Skeletal muscle satellite cell (primary cell): Measurements from ENCODE around the gene THAP5.

ENCODE experiments used
- H3K27me3 ChIP-seq: 2 replicates; pipeline ENCODE4 v1.7.0; 2013; ENCODE audit warnings: low read length; ENCODE audit not compliant: control insufficient read depth, insufficient read depth
- H3K36me3 ChIP-seq: 2 replicates; pipeline ENCODE4 v1.7.0; 2013; ENCODE audit warnings: mild to moderate bottlenecking, control low read depth, low read length; ENCODE audit not compliant: insufficient read depth
- H3K4me1 ChIP-seq: 2 replicates; pipeline ENCODE4 v1.7.0; 2013; ENCODE audit warnings: low read length; ENCODE audit not compliant: control insufficient read depth, insufficient read depth
- H3K4me2 ChIP-seq: 2 replicates; pipeline ENCODE4 v1.7.0; 2013; ENCODE audit warnings: mild to moderate bottlenecking, low read length
- H3K4me3 ChIP-seq: 2 replicates; pipeline ENCODE4 v1.7.0; 2013; ENCODE audit warnings: low read length
- H3K9ac ChIP-seq: 2 replicates; pipeline ENCODE4 v1.7.0; 2013; ENCODE audit warnings: mild to moderate bottlenecking, low read depth, low read length, moderate library complexity
- H3K9me3 ChIP-seq: replicated peaks from 2 replicates; pipeline ENCODE4 v1.7.0; 2013; ENCODE audit warnings: mild to moderate bottlenecking, control low read depth, low read length

THAP5 gene

DNA sequence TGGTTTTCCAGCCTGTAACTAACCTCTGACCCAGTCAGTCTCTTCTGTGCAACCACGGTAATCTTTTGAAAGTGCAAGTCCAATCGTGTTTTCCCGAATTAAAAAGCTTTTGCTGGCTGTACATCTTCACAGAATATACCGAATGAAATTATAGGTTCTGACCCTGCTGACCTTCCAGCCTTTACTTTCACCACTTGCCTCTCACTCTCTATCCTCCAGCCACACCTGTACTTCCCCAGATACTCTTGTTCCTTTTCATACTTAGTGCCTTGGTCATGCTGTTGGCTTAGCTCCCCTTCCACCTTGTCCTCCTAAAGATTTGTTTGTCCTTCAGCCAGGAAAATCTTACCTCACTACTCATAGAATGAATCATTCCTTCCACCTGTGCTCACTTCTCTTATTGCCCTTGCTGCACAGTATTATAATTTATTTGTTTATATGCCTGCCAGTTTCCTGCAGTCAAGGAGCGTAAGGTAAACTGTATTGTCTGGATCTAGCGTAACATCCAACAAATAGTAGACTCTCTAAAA, 41.3 kb downstream of the THAP5 start:
- Histone ChIP-seq H3K4me2 (no peak overlapping the region), H3K9me3 (no peaks in the 10 kb centered on the region), H3K36me3 (no peaks in the 10 kb centered on the region), H3K4me3 (no peak overlapping the region), H3K4me1 (peaks cover 18% of the 10 kb centered on the region), H3K27me3 (no peaks in the 10 kb centered on the region), H3K9ac (no peak overlapping the region)

DNA sequence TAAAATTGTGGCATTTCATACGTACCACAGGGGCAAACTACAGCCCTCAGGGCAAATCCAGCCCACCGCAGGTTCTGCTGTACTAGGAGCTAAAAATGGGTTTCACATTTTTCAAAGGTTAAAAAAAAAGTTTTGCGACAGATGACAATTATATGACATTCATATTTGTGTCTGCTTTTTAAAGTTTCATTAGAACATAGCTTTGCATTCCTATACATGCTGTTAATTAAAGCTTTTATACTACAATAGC, 42.8 kb downstream of the THAP5 start:
- Histone ChIP-seq H3K27me3 (no peaks in the 10 kb centered on the region), H3K9ac (peak overlapping the region; percentile 93), H3K36me3 (no peaks in the 10 kb centered on the region), H3K9me3 (no peaks in the 10 kb centered on the region), H3K4me1 (peaks cover 18% of the 10 kb centered on the region), H3K4me2 (peak overlapping the region; percentile 96), H3K4me3 (peak overlapping the region; percentile 89)

- Histone ChIP-seq H3K4me2 (peak within 1 kb of the TSS; percentile 96), H3K9me3 (no peaks in the 10 kb centered on the region), H3K4me3 (peak within 1 kb of the TSS; percentile 89), H3K27me3 (no peaks in the 10 kb centered on the region), H3K4me1 (peaks cover 18% of the 10 kb centered on the region), H3K36me3 (no peaks in the 10 kb centered on the region), H3K9ac (peak within 1 kb of the TSS; percentile 93)
Measured at GRCh38 chr7:108525985-108526767, 43.3 kb downstream of the THAP5 start, which contains the start of gene PNPLA8. Gene PNPLA8, minus strand, starts transcription at chr7:108526135. Its CDS starts 10,644 bp downstream, at chr7:108515491.

DNA sequence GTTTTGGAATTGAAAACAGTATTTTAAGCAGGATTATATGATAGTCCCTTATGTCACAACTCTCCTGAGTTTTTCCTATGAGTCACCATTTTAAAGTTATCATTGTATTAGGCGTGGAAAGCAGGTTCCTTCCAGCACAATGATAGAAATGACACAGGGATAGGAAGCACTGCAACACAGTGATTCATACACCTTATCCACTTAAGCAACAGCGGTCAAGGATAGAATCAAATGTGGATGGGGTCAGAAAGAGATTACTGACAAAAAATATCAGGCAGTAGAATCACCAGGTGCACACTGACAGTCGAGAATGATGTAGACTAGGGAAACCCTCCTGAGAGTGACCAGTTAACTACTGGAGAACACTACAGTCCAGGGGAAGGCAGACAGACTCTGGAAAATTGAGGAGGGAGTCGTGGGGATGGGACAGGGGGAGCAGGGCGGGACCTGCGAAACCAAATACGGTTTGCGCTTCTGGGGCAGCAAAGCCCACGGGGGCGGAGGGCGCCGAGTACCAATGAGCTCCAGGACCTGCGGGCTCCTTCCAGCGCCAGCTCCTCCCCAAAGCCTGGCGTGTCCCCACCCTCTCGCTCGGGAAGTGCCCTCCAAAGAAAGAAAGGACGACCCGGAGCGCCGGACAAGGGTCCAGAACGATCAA, 44.0 kb downstream of the THAP5 start:
- H3K36me3 ChIP-seq = no peaks in the 10 kb centered on the region
- peaks cover 18% of the 10 kb centered on the region for H3K4me1 ChIP-seq
- no peaks in the 10 kb centered on the region for H3K27me3 ChIP-seq

DNA sequence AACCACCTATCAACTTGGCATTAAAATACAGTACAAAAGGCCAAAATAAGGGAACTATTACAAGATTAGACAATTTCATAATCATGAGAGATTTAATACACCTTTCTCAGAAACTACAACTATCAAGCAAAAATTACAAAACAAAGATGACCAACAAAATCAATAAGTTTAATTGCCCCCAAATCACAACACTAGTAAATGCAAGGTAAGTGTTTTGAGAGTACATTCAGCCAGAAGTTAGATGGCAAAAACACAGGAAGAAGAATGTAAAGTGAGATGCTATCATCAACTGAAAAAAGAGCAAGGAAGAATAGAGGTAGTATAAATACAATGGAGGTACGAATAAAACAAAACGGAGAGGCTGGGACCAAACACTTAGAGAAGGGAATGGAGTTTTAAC, 46.7 kb downstream of the THAP5 start:
- Histone ChIP-seq H3K9me3 (no peaks in the 10 kb centered on the region), H3K4me1 (peaks cover 18% of the 10 kb centered on the region)

More for the DNA sequence above, 44.0 kb downstream of the THAP5 start:
- Histone ChIP-seq H3K9me3 (no peaks in the 10 kb centered on the region), H3K4me2 (peak overlapping the region; percentile 88), H3K4me3 (peak overlapping the region; percentile 87), H3K9ac (peak overlapping the region; percentile 91)

GRCh38 chr7:108517951-108518350, 51.6 kb downstream of the THAP5 start:
- H3K9ac ChIP-seq = no peak overlapping the region
- no peak overlapping the region for H3K4me3 ChIP-seq
- H3K4me1 ChIP-seq = no peaks in the 10 kb centered on the region
- peaks cover 22% of the 10 kb centered on the region for H3K36me3 ChIP-seq
- H3K9me3 ChIP-seq = no peaks in the 10 kb centered on the region
- no peak overlapping the region for H3K4me2 ChIP-seq
- no peaks in the 10 kb centered on the region for H3K27me3 ChIP-seq

More for the DNA sequence above, 46.7 kb downstream of the THAP5 start:
- H3K36me3 ChIP-seq = peaks cover 6% of the 10 kb centered on the region
- no peak overlapping the region for H3K9ac ChIP-seq
- no peaks in the 10 kb centered on the region for H3K27me3 ChIP-seq
- no peak overlapping the region for H3K4me3 ChIP-seq
- no peak overlapping the region for H3K4me2 ChIP-seq

DNA sequence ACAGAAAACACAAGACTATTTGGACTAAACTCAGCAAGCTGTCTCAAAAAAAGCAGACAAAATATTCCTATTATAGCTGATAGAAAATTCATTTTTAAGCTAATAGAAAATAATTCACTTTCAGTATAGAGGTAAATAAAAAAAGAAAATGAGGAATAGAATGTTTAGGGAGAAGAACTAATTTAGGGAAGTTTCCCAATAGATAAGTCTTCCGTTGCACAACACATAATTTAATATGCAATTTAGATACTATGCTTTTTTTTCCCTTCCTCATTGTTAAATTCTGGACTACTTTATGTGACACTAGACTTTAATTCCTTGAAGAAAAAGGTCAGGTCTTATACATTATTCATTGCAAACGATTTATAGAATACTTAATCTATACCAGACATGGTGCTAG, 53.9 kb downstream of the THAP5 start:
- Histone ChIP-seq H3K4me1 (no peaks in the 10 kb centered on the region), H3K4me3 (no peak overlapping the region), H3K4me2 (no peak overlapping the region), H3K36me3 (peaks cover 25% of the 10 kb centered on the region), H3K9me3 (no peaks in the 10 kb centered on the region), H3K27me3 (no peaks in the 10 kb centered on the region), H3K9ac (no peak overlapping the region)

- no peak overlapping the region for H3K9ac ChIP-seq
- H3K4me3 ChIP-seq = no peak overlapping the region
- H3K4me1 ChIP-seq = no peaks in the 10 kb centered on the region
- no peaks in the 10 kb centered on the region for H3K9me3 ChIP-seq
- H3K36me3 ChIP-seq = peaks cover 25% of the 10 kb centered on the region
- no peak overlapping the region for H3K4me2 ChIP-seq
- no peaks in the 10 kb centered on the region for H3K27me3 ChIP-seq
Measured at GRCh38 chr7:108515013-108515412, 54.5 kb downstream of the THAP5 start.
